ENCODE data around the gene PIAS2.

Gene PIAS2

DNA sequence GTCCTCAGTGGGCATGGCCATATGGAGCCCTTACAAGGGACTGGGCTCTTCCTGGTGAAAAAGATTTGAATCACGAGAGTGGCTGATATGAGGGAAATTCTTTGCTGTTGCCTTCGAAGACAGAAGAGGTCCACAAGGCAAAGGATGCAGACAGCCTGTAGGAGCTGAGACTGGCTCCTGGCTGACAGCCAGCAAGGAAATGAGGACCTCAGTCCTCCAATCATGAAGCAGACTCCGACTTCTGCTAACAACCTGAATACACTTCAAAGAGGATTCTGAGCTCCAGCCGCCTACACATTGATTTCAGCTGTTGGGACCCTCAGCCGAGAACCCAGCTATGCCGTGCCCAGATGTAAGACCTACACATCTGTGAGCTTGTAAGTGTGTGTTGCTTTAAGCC is 157.4 kb downstream of the PIAS2 start:
- no peak for DNase-seq

DNA sequence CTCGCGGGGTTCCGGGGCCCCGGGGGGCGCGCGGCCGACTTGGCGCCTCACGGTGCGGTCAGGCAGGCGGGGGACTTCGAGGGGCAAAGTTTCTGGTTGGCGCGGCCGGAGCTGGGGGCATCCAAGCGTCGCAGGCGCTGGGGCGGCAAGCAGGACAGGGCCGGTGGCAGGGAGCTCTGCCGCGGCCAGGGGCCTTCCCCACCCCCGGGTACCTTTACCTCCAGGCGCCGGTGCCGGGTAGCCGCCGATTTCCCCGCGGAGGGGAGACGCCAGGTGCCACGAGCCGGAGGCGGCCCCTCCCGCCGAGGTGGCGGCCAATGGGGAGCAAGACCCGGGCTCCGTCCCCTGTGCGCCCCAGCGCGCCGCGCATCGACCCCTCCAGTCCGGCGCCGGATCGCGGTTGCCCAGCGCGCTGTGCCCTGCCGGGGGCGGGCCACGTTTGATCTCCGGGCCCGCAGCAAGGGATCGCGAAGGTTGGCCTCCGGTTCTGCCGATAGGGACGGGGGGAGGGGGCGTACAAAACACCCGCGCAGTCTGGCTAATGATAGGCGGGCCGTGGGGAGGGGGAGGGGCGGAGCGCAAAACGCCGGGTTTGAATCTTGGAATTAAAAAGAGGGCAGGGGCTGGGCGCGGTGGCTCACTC is 160.6 kb downstream of the PIAS2 start, which contains the start of gene ST8SIA5:
Gene ST8SIA5, minus strand, starts transcription at position 495 of the 643 bp plus-strand sequence. CDS start 545 bp downstream, outside the sequence.
- peak in 1 of 2 experiments; percentile 28 for DNase-seq

DNA sequence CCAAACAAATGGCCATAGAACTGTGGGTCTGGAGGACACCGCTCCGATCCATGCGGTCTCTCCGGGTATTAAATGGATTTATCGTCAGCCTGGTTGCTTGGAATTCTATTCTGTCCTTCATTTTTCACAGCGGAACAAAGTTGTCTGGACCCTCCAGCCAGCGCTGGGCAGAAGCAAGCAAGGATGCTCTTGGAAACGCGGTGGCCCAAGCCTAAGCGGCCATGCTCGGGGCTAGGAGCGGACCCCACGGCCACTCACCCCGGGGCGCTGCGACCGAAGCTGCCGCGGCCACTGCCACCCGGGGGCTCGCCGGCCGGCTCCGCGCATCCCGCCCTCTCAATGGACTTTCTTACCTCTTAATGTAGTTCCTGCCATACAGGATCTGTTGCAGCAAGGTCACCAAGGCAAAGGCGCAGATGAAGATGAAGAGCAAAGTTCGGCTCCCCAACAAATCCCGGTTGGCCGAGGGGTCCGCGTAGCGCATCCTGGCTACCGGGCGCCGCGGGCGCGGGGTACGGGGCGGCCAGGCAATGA is 161.2 kb downstream of the PIAS2 start:
- DNase-seq, result no peak

DNA sequence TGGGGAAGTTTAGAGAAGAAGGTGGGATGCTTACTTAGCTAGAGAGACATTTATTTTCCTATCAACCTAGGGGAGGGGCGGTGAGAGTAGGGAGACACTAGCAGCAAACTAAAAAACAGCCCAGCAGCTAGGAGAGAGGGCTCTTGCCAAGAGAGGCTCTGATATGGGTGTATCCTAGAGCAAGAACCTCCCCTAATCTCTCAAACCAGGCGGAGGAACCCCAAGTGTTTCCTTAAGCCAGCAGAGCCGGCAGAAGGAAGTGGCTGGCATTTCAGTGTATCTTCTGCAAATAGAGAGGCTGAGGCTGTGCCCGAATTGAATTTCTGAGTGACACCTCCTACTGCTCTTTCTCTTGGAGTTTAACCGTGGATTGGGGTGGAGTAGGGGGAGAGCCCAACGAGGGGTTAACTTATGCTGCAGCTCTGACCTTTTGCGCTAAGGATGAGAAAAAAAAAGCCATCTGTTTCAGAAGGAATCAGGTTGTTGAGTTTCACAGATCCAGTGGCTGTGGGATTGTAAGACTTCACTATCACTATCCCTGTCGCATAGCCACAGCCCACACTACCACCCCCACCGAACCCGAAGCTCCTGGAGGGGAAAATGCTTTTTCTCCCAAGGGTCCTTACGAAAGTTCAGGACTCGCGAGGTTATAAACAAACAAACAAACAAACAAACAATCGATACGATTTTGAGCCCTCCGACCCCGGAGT is 161.8 kb downstream of the PIAS2 start:
- DNase-seq, result no peak

DNA sequence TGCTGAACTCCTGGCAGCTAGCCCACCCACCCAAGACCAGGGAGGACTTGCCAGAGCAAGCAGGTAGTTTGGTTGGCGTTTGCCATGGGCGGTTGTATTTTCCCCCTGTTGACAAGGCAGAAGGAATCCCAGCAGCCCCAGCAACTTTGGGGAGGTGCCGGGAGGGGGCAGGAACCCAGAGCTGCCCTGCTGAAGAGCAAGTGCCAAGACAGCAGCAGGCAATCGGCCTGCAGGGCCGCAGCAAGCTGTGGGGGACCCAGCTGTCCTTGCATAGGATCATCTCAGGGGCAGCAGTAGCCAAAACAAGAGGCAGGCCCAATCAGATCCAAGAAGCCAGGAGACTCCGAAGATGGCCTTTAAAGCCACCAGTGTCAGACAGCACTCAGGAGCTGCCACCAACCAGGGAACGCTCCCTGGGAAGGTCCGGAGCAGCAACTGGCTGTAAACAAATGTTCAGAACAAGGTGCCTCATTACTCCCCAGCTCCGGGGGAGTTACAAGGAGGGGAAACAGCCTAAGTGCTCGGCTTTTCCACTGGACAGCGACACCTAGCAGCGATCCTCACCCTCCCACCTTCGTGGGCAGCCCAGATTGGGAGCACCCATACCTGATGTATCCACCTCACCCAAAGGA is 162.5 kb downstream of the PIAS2 start:
- DNase-seq, result no peak

DNA sequence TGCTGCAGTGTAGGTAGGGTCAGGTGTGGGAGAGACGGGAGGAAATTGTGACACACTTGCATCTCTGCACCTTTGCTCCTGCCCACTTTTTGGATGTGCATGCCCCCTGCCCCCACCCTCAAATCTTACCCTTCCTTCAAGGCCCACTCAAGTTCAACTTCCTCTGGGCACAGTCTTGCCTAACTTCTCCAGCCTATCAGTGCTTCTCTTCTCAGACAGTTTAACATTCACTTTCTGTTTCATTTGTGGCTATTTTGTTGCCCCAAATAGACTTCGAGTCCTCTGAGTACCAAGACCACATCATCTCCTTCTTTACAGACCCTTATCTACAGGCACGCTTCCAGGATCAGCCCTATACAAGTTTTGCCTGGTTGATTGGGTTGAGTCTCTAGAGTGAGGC is 163.1 kb downstream of the PIAS2 start:
- no peak for DNase-seq
